Activated CD4-positive, alpha-beta T cell treated with anti-CD3 and anti-CD28 coated beads for 4 hours (primary cell): Measurements from ENCODE around the gene ZNF662.

ENCODE experiments used
- DNase-seq, 2 donors: peaks; one replicate each; pipeline ENCODE4 v3.0.0-alpha.2; 2020

The ZNF662 gene

DNA sequence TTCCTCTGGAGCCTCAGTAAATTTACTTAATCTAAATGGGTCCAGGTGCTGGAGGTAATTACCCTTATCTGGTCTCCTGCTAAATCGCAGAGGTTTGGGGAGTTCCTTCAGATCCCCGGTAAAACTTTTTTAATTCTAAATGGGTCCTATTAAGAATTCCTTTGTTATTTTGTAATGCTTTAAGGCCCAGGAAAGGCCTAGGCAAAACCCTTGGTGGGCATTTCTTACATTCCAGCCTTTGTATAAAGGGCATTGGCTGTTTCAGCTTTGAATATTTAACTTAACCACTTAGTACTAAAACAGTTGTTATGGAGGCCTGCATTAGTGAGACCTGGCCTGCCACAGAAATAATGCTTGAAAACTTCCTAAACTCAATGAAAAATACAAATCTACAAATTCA is 14.9 kb upstream of the ZNF662 start:
- no peak for DNase-seq

DNA sequence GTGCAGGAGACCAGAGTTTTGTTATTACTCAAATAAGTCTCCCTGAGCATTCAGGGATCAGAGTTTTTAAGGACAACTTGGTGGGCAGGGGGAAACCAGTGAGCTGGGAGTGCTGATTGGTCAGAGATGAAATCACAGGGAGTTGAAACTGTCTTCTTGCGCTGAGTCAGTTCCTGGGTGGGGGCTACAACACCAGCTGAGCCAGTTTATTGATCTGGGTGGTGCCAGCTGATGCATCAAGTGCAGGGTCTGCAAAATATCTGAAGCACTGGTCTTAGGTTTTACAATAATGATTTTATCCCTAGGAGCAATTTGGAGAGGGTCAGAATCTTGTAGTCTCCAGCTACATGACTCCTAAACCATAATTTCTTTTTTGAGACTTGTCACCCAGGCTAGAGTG is 13.8 kb upstream of the ZNF662 start:
- DNase-seq: no peak

DNA sequence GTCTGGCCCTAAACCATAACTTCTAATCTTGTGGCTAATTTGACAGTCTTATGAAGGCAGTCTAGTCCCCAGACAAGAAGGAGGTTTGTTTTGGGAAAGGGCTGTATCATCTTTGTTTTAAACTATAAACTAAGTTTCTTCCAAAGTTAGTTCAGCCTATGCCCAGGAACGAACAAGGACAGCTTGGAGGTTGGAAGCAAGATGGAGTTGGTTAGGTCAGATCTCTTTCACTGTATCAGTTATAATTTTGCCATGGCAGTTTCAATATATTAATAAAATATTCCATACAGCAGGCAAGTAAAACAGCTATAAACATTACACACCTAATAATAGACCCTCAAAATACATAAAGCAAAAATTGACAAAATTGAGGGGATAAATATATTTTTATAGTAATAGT is 13.1 kb upstream of the ZNF662 start:
- DNase-seq: no peak

DNA sequence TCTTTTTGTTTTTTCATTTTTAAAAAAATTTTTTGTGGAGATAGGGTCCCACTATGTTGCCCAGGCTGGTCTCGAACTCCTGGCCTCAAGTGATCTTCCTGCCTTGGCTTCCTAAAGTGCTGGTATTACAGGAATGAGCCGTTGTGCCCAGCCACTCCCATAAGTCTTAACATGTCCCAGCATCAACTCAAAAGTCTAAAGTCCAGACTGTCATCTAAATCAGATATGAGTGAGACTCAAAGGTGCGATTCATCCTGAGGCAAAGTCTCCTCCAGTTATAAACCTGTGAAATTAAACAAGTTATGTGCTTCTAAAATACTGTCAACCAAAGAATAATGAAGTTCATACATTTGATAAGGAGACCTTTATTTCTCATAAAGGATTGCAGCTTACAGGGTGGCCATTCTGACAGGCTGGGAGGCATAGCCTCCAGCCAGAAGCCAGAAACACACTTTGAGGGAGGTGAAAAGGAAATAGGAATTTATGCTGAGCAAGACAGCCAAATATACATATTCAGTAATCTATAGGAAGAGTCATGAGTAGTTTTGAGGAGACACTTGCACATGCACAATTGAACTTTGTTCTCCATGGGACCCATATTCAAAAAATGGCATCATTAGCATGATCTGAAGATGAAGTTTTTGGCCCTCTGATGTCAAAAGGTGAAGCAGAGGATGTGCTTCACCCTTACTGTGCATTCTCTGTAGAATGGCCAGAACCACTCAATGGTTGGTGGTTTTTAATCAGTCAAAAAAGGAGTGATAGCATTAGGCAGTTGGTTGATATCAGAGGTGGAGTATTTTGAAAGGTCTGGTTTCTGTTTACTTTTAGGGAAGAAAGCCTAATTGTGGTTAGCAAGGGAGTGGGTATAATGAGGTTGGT is 11.0 kb upstream of the ZNF662 start:
- DNase-seq: no peak

GRCh38 chr3:42895580-42895868 is 10.4 kb upstream of the ZNF662 start:
- DNase-seq: no peak

DNA sequence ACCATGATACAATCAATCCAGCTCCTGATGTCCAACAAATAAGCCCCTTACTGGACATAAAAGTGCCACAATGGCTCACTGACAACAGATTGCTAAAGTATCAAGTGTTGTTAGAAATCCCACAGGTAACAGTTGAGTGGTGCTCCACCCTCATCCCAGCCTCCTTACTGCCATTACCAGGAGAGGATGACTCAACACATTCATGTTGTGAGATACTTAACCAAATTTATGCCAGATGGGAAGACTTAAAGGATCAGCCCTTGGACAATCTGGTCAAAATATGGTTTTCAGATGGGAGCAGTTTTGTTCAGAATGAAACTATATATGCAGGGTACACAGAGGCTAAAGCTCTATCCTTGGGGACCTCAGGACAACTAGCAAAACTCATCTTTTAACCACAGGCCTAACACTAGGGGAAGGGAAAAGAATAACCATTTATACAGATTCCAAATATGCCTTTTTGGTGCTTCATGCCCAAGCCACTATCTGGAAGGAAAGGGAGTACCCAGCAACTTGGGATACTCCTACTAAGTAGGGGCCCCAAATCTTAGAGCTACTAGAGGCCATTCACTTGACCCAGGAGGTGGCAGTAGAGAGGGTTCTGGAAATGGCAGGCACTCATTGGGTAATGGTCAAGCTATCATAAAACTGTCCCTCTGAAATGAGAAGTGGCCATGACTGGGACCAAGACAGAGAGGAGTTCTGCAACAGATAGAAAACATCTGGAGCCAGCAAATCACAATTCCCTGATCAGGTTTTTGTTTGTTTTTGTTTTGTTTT is 6.9 kb upstream of the ZNF662 start:
- DNase-seq: no peak

- no peak for DNase-seq
These were observed 5.5 kb upstream of the ZNF662 start for GRCh38 chr3:42900226-42901072.

DNA sequence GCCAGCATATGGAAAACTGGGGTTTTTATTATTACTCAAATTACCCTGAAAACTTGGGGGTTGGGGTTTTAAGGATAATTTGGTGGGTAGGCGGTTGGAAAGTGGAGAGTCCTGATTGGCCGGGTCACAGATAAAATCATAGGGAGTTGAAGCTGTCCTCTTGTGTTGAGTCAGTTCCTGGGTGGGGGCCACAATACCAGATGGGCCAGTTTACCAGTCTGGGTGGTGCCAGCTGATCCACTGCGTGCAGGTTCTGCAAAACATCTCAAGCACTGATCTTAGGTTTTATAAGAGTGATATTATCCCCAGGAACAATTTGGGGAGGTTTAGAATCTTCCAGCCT is 4.9 kb upstream of the ZNF662 start:
- no peak for DNase-seq

DNA sequence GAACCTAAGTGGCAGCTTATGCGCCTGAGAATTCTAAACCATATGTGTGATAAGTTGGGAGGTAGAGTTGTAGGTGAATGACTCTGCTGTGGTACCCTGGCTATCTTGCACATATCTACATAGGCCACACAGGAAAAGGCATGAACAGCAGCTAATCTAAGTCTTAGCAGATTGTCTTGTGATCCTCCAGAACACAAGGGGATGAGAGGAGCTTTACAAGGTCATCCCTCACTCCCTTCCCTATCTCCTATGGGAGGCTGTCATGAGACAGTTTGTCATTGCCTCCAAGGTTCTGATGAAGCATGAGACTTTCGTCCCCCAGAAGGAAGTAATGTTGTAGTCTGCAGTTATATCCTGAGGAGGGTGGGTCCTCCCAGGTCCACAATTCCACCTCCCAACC is 3.7 kb upstream of the ZNF662 start:
- DNase-seq: no peak

- no peak for DNase-seq
These were observed 1.9 kb upstream of the ZNF662 start for GRCh38 chr3:42904076-42904475.

GRCh38 chr3:42905740-42906069 is 237 bp upstream of the ZNF662 start:
- DNase-seq: no peak

DNA sequence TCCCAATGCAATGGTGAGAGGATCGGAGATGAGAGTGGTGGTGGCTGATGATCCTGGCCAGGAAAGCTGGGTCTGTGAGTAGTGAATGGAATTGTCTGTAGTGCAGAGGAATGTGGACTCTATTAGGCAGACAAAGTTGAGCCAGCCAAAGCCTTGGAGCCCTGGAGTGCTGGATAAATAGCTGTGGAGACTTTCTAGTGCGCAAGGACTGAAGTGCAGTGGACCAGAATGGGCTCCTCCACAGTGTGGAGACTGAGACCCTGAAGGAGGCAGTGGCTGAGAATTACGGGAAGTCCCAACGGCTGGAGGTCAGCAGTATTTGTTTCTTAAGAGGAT is 874 bp downstream of the ZNF662 start:
- no peak for DNase-seq

- DNase-seq: no peak
These were observed 2.7 kb downstream of the ZNF662 start for GRCh38 chr3:42908675-42909074.

- DNase-seq: no peak
These were observed 5.6 kb downstream of the ZNF662 start for GRCh38 chr3:42911551-42911950.

GRCh38 chr3:42914771-42915515 is 9.0 kb downstream of the ZNF662 start:
- no peak for DNase-seq

GRCh38 chr3:42923606-42924005 is 17.7 kb downstream of the ZNF662 start:
- DNase-seq: no peak

GRCh38 chr3:42926310-42926709 is 20.4 kb downstream of the ZNF662 start:
- no peak for DNase-seq

DNA sequence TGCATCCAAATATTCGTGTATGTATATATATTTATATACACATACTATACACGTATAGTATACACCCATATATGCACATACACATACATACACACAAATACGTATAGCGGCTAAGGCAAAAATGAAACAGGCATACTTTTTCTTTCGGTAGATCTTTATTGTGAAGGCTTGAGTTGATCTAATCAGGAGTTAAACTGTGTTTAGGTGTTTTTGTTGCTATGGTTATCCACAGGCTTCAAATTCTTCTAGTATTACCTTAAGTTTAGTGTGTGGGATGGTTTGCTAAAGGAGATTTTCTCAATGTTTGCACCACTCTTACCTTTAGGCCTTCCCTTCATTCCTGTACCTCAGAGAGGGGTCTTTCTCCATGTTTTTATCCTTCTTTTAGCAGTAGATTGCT is 28.2 kb downstream of the ZNF662 start:
- no peak for DNase-seq

GRCh38 chr3:42934910-42935309 is 29.0 kb downstream of the ZNF662 start:
- DNase-seq: no peak

DNA sequence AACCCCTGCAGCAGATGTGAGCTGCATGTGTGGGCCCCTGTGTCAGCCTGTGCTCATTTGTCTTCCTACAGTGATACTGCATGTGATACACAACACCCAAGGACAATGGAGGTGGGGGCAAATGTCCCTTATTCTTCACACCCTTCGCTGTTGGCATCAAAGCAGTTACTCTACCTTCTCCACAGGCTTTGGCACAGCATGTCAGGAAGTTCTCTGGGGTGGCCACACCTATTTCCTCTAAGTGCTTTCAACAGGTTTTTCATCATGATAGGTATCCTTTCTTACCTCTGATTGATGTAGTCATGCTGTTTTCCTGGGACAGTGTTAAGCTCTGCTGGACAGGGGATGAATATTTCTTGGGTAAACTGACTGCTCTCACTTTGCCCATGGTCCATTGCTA is 29.5 kb downstream of the ZNF662 start:
- DNase-seq: no peak

GRCh38 chr3:42936157-42936981 is 30.4 kb downstream of the ZNF662 start:
- DNase-seq: no peak

GRCh38 chr3:42937334-42937733 is 31.4 kb downstream of the ZNF662 start:
- no peak for DNase-seq
